OCI-LY1 (cell line): Measurements from ENCODE around the gene GRK1.

Experiments used
- H2AFZ ChIP-seq: fragments of 200-600 bp; sonication (generic), shearing (Covaris generic); 2 replicates; pipeline ENCODE4 v1.6.0; 2014; ENCODE audit warnings: antibody characterized with exemption, mild to moderate bottlenecking, low read length
- H3F3A ChIP-seq: fragments of 200-600 bp; sonication (generic), shearing (Covaris generic); 2 replicates; pipeline ENCODE4 v1.6.0; 2014; ENCODE audit warnings: mild to moderate bottlenecking, antibody characterized with exemption, low read length, moderate library complexity; ENCODE audit not compliant: insufficient read depth
- H3K27ac ChIP-seq: fragments of 200-600 bp; sonication (generic); 2 replicates; pipeline ENCODE4 v1.5.1; 2014; ENCODE audit warnings: low read length, mixed run types, mild to moderate bottlenecking, low read depth; ENCODE audit not compliant: poor library complexity, severe bottlenecking
- H3K27me3 ChIP-seq: fragments of 200-600 bp; sonication (generic); 2 replicates; pipeline ENCODE4 v1.6.0; 2014; ENCODE audit warnings: antibody characterized with exemption, mild to moderate bottlenecking, low read length, moderate library complexity; ENCODE audit not compliant: insufficient read depth
- H3K36me3 ChIP-seq: fragments of 200-600 bp; sonication (generic); 2 replicates; pipeline ENCODE4 v1.6.1; 2014; ENCODE audit warnings: mild to moderate bottlenecking, antibody characterized with exemption, low read length, moderate library complexity, mixed read lengths; ENCODE audit not compliant: insufficient read depth
- H3K4me1 ChIP-seq: fragments of 200-600 bp; sonication (generic); 2 replicates; pipeline ENCODE4 v1.5.1; 2014; ENCODE audit warnings: mild to moderate bottlenecking, low read length, moderate library complexity; ENCODE audit not compliant: insufficient read depth, severe bottlenecking
- H3K4me2 ChIP-seq: fragments of 200-600 bp; sonication (generic), shearing (Covaris generic); 2 replicates; pipeline ENCODE4 v1.6.1; 2014; ENCODE audit warnings: low read length
- H3K4me3 ChIP-seq: fragments of 200-600 bp; sonication (generic); 2 replicates; pipeline ENCODE4 v1.5.1; 2014; ENCODE audit warnings: low read length, low read depth, mild to moderate bottlenecking, mixed read lengths; ENCODE audit not compliant: poor library complexity, severe bottlenecking
- H3K79me2 ChIP-seq: fragments of 200-600 bp; shearing (Covaris generic); 2 replicates; pipeline ENCODE4 v1.6.1; 2016; ENCODE audit warnings: mixed run types, low read length, mixed read lengths; ENCODE audit not compliant: insufficient read depth
- H3K9ac ChIP-seq: fragments of 200-600 bp; sonication (generic), shearing (Covaris generic); 2 replicates; pipeline ENCODE4 v1.6.1; 2014; ENCODE audit warnings: mild to moderate bottlenecking, low read length, mixed read lengths
- H3K9me2 ChIP-seq: fragments of 200-600 bp; sonication (generic), shearing (Covaris generic); 2 replicates; pipeline ENCODE4 v1.6.1; 2014; ENCODE audit warnings: low read depth, mild to moderate bottlenecking, low read length, mixed read lengths
- H3K9me3 ChIP-seq: fragments of 200-600 bp; shearing (Covaris generic); 2 replicates; pipeline ENCODE4 v1.6.1; 2014; ENCODE audit warnings: low read length, mixed read lengths
- H4K20me1 ChIP-seq: fragments of 200-600 bp; sonication (generic), shearing (Covaris generic); 2 replicates; pipeline ENCODE4 v1.6.0; 2016; ENCODE audit warnings: mild to moderate bottlenecking, low read length; ENCODE audit not compliant: insufficient read depth
- EZH2 ChIP-seq: fragments of 200-600 bp; sonication (generic), shearing (Covaris generic); IDR thresholded peaks from 2 replicates; pipeline ENCODE4 v1.8.0; 2017; ENCODE audit warnings: borderline replicate concordance, mixed run types, mild to moderate bottlenecking, antibody characterized with exemption, low read length, moderate library complexity, mixed read lengths
- TF ChIP-seq, protein P1 (sequence below): fragments of 200-600 bp; sonication (generic), shearing (Covaris generic); IDR thresholded peaks from 2 replicates; pipeline ENCODE4 v1.5.1; 2017; ENCODE audit warnings: mild to moderate bottlenecking, antibody characterized with exemption, low read length, moderate library complexity, mixed read lengths

The GRK1 gene

DNA sequence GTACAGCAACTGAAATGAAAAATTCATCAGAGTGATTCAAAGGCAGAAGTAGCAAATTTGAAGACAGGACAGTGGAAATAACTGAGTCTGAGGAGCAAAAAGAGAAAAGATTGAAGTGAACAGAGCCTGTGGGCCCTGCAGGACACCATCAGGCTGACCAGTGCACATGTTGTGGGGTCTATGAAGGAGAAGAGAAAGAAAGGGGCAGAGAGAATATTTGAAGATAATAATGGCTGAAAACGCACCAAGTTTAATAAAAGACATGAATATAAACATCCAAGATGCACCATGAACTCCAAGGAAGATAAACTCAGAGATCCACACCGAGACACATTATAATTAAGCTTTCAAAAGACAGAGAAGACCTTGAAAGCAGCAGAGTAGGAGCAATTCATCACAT is 24.5 kb upstream of the GRK1 start:
- Histone ChIP-seq H3K79me2 (no peaks in the 10 kb centered on the region), H3K9me2 (no peaks in the 10 kb centered on the region), H3K4me2 (no peak overlapping the region), H2AFZ (no peak overlapping the region), H3K9me3 (peaks cover 5% of the 10 kb centered on the region; the same call in 1 of the 2 replicates), H3K36me3 (peaks cover 48% of the 10 kb centered on the region), H3K4me3 (no peak overlapping the region), H3K9ac (no peak overlapping the region), H3K4me1 (no peaks in the 10 kb centered on the region), H4K20me1 (no peaks in the 10 kb centered on the region), H3K27ac (no peak overlapping the region), H3F3A (no peaks in the 10 kb centered on the region), H3K27me3 (no peaks in the 10 kb centered on the region)
- no peak for TF ChIP-seq EZH2
- TF ChIP-seq, protein P1, sequence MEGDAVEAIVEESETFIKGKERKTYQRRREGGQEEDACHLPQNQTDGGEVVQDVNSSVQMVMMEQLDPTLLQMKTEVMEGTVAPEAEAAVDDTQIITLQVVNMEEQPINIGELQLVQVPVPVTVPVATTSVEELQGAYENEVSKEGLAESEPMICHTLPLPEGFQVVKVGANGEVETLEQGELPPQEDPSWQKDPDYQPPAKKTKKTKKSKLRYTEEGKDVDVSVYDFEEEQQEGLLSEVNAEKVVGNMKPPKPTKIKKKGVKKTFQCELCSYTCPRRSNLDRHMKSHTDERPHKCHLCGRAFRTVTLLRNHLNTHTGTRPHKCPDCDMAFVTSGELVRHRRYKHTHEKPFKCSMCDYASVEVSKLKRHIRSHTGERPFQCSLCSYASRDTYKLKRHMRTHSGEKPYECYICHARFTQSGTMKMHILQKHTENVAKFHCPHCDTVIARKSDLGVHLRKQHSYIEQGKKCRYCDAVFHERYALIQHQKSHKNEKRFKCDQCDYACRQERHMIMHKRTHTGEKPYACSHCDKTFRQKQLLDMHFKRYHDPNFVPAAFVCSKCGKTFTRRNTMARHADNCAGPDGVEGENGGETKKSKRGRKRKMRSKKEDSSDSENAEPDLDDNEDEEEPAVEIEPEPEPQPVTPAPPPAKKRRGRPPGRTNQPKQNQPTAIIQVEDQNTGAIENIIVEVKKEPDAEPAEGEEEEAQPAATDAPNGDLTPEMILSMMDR = no peak

DNA sequence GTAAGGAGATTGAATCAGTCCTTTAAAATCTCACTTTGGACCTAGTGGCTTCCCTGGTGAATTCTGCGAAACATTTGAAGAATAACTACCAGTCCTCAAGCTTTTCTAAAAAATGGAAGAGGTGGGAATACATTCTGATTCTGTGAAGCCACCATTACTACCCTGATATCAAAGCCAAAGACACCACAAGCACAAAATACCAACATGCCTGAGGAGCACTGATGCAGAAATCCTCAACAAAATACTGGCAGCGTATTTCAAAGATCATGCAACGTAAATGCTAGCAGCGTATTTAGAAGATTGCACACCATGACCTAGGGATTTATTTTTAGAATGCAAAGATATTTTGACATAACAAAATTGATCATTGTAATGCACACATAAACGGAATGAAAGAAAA is 23.4 kb upstream of the GRK1 start:
- H3K79me2 ChIP-seq = no peaks in the 10 kb centered on the region
- no peak overlapping the region for H3K27ac ChIP-seq
- no peak overlapping the region for H3K4me3 ChIP-seq
- H4K20me1 ChIP-seq = no peaks in the 10 kb centered on the region
- no peaks in the 10 kb centered on the region for H3K27me3 ChIP-seq
- no peak overlapping the region for H3K9ac ChIP-seq
- no peaks in the 10 kb centered on the region for H3K9me2 ChIP-seq
- H3K36me3 ChIP-seq = peaks cover 38% of the 10 kb centered on the region
- no peak for TF ChIP-seq EZH2
- TF ChIP-seq, protein P1 = no peak
- peaks cover 5% of the 10 kb centered on the region; the same call in 1 of the 2 replicates for H3K9me3 ChIP-seq
- no peak overlapping the region for H2AFZ ChIP-seq
- no peaks in the 10 kb centered on the region for H3F3A ChIP-seq
- H3K4me2 ChIP-seq = no peak overlapping the region
- H3K4me1 ChIP-seq = no peaks in the 10 kb centered on the region

DNA sequence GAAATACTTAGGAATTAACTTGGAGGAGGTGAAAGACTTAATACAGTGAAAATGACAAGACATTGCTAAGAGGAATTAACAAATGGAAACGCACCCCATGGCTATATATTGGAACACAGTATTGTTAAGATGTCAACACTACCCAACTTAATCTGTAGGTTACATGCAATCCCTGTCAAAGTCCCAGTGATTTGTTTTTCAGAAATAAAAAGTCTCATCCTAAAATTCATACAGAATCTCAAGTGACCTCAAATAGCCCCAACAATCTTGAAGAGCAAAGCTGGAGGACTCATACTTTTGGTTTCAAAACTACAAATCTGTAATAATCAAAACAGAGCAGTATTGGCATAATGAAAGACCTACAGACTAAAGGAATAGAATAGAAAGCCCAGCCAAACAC is 22.2 kb upstream of the GRK1 start:
- Histone ChIP-seq H3K27me3 (no peaks in the 10 kb centered on the region), H3K27ac (no peak overlapping the region), H4K20me1 (no peaks in the 10 kb centered on the region), H3K9me3 (peaks cover 5% of the 10 kb centered on the region; the same call in 1 of the 2 replicates), H3K9ac (no peak overlapping the region), H3K36me3 (peaks cover 26% of the 10 kb centered on the region), H3K9me2 (no peaks in the 10 kb centered on the region), H3K79me2 (no peaks in the 10 kb centered on the region), H3K4me3 (no peak overlapping the region), H2AFZ (no peak overlapping the region), H3K4me1 (no peaks in the 10 kb centered on the region), H3K4me2 (no peak overlapping the region), H3F3A (no peaks in the 10 kb centered on the region)
- TF ChIP-seq, protein P1 = no peak
- no peak for TF ChIP-seq EZH2
